SKM-1 (cell line): Measurements from ENCODE around the gene MAU2.

Experiments
- DNase-seq: peaks from one replicate; lab custom pipeline; 2025; ENCODE audit not compliant: unreplicated experiment; lab: John Stamatoyannopoulos, UW

MAU2 gene

DNA sequence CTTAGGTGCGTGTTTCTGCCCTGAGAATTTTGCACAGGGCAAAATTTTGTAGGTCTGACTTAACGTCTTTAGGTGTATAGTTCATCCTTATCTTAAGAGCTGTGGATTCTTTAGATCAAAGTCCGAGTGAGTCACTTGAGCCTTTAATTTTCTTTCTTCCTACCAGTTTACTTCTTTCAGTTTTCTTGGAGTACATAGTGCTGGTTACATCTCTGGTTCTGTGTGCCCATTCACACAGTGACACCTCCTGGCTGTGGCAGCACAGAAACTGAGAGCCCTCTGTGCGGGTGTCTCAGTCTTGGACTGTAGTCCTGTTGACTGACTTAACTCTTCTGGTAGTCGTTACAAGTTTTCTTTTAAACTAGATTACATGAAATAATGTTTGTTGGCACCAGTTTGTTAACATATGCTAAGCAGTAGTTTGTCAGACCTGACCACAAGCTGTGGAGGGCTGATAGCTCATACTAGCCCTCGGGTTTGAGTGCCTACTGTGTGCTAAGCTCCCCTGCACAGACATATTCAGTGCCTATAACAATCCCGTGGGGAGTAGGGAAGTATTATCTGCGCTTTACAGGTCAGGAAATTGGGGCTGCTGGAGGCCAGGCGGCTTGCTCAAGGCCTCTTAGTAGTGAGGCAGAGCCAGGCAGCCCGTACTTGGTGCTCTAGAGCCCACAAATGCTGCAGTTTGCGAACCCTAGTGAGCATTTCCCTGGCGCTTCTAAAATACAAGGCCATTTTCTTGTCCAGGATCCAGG is 86.4 kb downstream of the MAU2 start:
- no peak for DNase-seq

DNA sequence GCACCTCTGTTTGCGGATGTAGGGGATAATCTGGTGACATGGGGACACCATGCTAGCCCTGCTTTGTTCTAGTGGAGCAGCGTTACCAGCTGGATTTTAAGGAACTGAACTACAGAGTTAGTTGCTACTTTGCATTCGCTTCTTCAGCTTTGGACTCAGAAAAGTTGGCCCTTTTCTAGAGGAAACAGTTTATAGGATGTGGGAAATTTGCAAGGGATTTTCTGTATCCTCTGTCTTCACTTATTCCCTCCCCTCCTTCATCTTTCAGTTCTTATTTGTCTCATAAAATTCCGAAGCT is 87.0 kb downstream of the MAU2 start:
- no peak for DNase-seq
